Measurements from ENCODE around the gene MTNR1A.

DNA sequence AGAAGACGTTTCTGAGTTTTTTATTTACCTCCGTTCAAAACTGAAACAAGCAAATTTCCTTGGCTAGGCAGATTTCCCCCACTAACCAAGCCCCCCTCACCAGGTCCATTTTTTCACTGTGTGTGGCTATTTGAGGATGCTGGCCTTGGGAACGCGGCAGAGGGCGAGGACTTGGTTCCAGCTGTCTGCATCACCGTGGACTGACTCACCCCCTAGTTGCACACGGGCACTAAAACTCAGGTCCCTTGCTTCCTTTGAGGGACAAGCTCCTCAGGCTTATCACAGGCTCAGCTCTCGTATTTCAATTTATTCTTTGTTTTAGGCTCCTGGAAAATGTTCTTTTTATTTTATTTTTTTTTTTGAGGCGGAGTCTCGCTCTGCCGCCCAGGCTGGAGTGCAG, 8.4 kb upstream of the MTNR1A start:
- TF ChIP-seq, protein P1, sequence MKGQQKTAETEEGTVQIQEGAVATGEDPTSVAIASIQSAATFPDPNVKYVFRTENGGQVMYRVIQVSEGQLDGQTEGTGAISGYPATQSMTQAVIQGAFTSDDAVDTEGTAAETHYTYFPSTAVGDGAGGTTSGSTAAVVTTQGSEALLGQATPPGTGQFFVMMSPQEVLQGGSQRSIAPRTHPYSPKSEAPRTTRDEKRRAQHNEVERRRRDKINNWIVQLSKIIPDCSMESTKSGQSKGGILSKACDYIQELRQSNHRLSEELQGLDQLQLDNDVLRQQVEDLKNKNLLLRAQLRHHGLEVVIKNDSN (CRISPR knock-in tag; IDR thresholded peaks at IDR 0.05), result no peak
- TF ChIP-seq SMARCC2 (IDR thresholded peaks at IDR 0.05; ENCODE audit: low read depth) (no peak), EZH2 (IDR thresholded peaks at IDR 0.05; ENCODE audit: borderline replicate concordance, low read depth, low read length) (no peak), NFE2 (IDR thresholded peaks at IDR 0.05; ENCODE audit: low read depth) (no peak), ZNF121 (CRISPR knock-in tag; conservative IDR thresholded peaks at IDR 0.05) (no peak), ATF7 (IDR thresholded peaks at IDR 0.05) (no peak)
- TF ChIP-seq, protein P2, sequence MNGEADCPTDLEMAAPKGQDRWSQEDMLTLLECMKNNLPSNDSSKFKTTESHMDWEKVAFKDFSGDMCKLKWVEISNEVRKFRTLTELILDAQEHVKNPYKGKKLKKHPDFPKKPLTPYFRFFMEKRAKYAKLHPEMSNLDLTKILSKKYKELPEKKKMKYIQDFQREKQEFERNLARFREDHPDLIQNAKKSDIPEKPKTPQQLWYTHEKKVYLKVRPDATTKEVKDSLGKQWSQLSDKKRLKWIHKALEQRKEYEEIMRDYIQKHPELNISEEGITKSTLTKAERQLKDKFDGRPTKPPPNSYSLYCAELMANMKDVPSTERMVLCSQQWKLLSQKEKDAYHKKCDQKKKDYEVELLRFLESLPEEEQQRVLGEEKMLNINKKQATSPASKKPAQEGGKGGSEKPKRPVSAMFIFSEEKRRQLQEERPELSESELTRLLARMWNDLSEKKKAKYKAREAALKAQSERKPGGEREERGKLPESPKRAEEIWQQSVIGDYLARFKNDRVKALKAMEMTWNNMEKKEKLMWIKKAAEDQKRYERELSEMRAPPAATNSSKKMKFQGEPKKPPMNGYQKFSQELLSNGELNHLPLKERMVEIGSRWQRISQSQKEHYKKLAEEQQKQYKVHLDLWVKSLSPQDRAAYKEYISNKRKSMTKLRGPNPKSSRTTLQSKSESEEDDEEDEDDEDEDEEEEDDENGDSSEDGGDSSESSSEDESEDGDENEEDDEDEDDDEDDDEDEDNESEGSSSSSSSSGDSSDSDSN (IDR thresholded peaks at IDR 0.05; ENCODE audit: borderline replicate concordance in 1 of 2, low read depth in 2 of 2, low read length in 2 of 2), result no peak
